WTC11 (cell line): ENCODE data around the gene USB1. TPM values are rescaled to one million over a fixed set of nuclear protein-coding genes. Genes with fewer than 3 reads are reported as not detected.

ENCODE experiments used
- ATAC-seq: fragments of 200-7000 bp; cut with Tn5 transposase; 2 replicates; pipeline ENCODE4 v1.10.0; 2021; ENCODE audit warnings: mild to moderate bottlenecking, moderate library complexity
- CTCF ChIA-PET: fragments of 300-600 bp; sonication (Branson Sonifier 250); formaldehyde crosslinking; loops from one replicate; lab custom pipeline; 2021; ENCODE audit warnings: antibody characterized with exemption; lab: Charles Lee
- POLR2A ChIA-PET: fragments of 350-600 bp; sonication (Branson Sonifier 250); formaldehyde crosslinking; loops from one replicate; lab custom pipeline; 2021; ENCODE audit warnings: antibody characterized with exemption; lab: Charles Lee
- DNase-seq: peaks from one replicate; pipeline ENCODE4 v3.0.0; 2021; ENCODE audit warnings: low spot score
- H3K27ac Mint-ChIP-seq: 2 replicates; pipeline ENCODE4 v1.8.0; 2021; ENCODE audit warnings: mixed read lengths
- H3K27me3 Mint-ChIP-seq: 2 replicates; pipeline ENCODE4 v1.8.0; 2021; ENCODE audit warnings: low read depth, mild to moderate bottlenecking, moderate library complexity, mixed read lengths
- H3K36me3 Mint-ChIP-seq: 2 replicates; pipeline ENCODE4 v1.8.0; 2021; ENCODE audit warnings: mixed read lengths
- H3K4me1 Mint-ChIP-seq: 2 replicates; pipeline ENCODE4 v1.8.0; 2022; ENCODE audit warnings: mixed read lengths
- H3K4me3 Mint-ChIP-seq: 2 replicates; pipeline ENCODE4 v1.8.0; 2021; ENCODE audit warnings: mild to moderate bottlenecking, moderate library complexity, mixed read lengths
- H3K9me3 Mint-ChIP-seq: 2 replicates; pipeline ENCODE4 v1.8.0; 2021; ENCODE audit warnings: mixed read lengths
- ATF1 ChIP-seq: sonication (generic); formaldehyde crosslinking; IDR thresholded peaks from 2 replicates; pipeline ENCODE4 v1.8.1; 2023; ENCODE audit warnings: mild to moderate bottlenecking, moderate library complexity, missing genetic modification reagents
- ELF4 ChIP-seq: sonication (generic); formaldehyde crosslinking; IDR thresholded peaks from 2 replicates; pipeline ENCODE4 v1.8.1; 2022; ENCODE audit warnings: low read depth, mild to moderate bottlenecking, moderate library complexity, missing genetic modification reagents
- ETV6 ChIP-seq: sonication (generic); formaldehyde crosslinking; IDR thresholded peaks from 2 replicates; pipeline ENCODE4 v1.8.1; 2022; ENCODE audit warnings: mild to moderate bottlenecking, missing genetic modification reagents
- FOXJ3 ChIP-seq: sonication (generic); formaldehyde crosslinking; IDR thresholded peaks from 2 replicates; pipeline ENCODE4 v1.9.0; 2021; ENCODE audit warnings: missing genetic modification reagents, mild to moderate bottlenecking, borderline replicate concordance
- FOXK1 ChIP-seq: sonication (generic); formaldehyde crosslinking; IDR thresholded peaks from 2 replicates; pipeline ENCODE4 v1.8.0; 2022; ENCODE audit warnings: mild to moderate bottlenecking, moderate library complexity, missing genetic modification reagents
- HMGA2 ChIP-seq: fragments of 250-450 bp; sonication (Bioruptor Pico); IDR thresholded peaks from 2 replicates; pipeline ENCODE4 v1.4.0; 2021; ENCODE audit warnings: mild to moderate bottlenecking, moderate library complexity
- JAZF1 ChIP-seq: fragments of 250-450 bp; sonication (Bioruptor Pico); IDR thresholded peaks from 2 replicates; pipeline ENCODE4 v1.9.0; 2021; ENCODE audit warnings: moderate library complexity, mild to moderate bottlenecking, inconsistent platforms
- NFYB ChIP-seq: sonication (generic); formaldehyde crosslinking; conservative IDR thresholded peaks from 2 replicates; pipeline ENCODE4 v1.8.0; 2022; ENCODE audit warnings: low read depth, missing genetic modification reagents
- SP1 ChIP-seq: sonication (generic); formaldehyde crosslinking; conservative IDR thresholded peaks from 2 replicates; pipeline ENCODE4 v1.8.1; 2022; ENCODE audit warnings: missing genetic modification reagents
- TP53 ChIP-seq: sonication (generic); formaldehyde crosslinking; IDR thresholded peaks from 2 replicates; pipeline ENCODE4 v1.8.1; 2023; ENCODE audit warnings: mild to moderate bottlenecking, missing genetic modification reagents
- ZNF121 ChIP-seq: sonication (generic); formaldehyde crosslinking; IDR thresholded peaks from 2 replicates; pipeline ENCODE4 v1.8.0; 2023; ENCODE audit warnings: missing genetic modification reagents
- ZNF263 ChIP-seq: sonication (generic); formaldehyde crosslinking; IDR thresholded peaks from 2 replicates; pipeline ENCODE4 v1.8.1; 2022; ENCODE audit warnings: low read depth, mild to moderate bottlenecking, moderate library complexity, missing genetic modification reagents
- ZNF317 ChIP-seq: sonication (generic); formaldehyde crosslinking; IDR thresholded peaks from 2 replicates; pipeline ENCODE4 v1.8.1; 2023; ENCODE audit warnings: low read depth, mild to moderate bottlenecking, moderate library complexity, missing genetic modification reagents, borderline replicate concordance
- total RNA-seq: library from RNA; stranded (reverse); gene quantifications from 3 replicates; pipeline ENCODE4 v1.2.3, GENCODE V29; 2021
- TF ChIP-seq, protein P1 (sequence below): sonication (generic); formaldehyde crosslinking; IDR thresholded peaks from 2 replicates; pipeline ENCODE4 v1.8.0; 2023; ENCODE audit warnings: missing genetic modification reagents, mild to moderate bottlenecking, borderline replicate concordance
- TF ChIP-seq, protein P2 (sequence below): sonication (generic); formaldehyde crosslinking; IDR thresholded peaks from 2 replicates; pipeline ENCODE4 v1.8.1; 2022; ENCODE audit warnings: low read depth, mild to moderate bottlenecking, moderate library complexity, missing genetic modification reagents, borderline replicate concordance
- TF ChIP-seq, protein P3 (sequence below): sonication (generic); formaldehyde crosslinking; IDR thresholded peaks from 2 replicates; pipeline ENCODE4 v1.8.1; 2022; ENCODE audit warnings: mild to moderate bottlenecking, moderate library complexity, missing genetic modification reagents
- TF ChIP-seq, protein P4 (sequence below): sonication (generic); formaldehyde crosslinking; IDR thresholded peaks from 2 replicates; pipeline ENCODE4 v1.8.0; 2023; ENCODE audit warnings: mild to moderate bottlenecking, missing genetic modification reagents

USB1 gene
- total RNA-seq, 1 experiment from 2014 or later: 67.1 TPM

DNA sequence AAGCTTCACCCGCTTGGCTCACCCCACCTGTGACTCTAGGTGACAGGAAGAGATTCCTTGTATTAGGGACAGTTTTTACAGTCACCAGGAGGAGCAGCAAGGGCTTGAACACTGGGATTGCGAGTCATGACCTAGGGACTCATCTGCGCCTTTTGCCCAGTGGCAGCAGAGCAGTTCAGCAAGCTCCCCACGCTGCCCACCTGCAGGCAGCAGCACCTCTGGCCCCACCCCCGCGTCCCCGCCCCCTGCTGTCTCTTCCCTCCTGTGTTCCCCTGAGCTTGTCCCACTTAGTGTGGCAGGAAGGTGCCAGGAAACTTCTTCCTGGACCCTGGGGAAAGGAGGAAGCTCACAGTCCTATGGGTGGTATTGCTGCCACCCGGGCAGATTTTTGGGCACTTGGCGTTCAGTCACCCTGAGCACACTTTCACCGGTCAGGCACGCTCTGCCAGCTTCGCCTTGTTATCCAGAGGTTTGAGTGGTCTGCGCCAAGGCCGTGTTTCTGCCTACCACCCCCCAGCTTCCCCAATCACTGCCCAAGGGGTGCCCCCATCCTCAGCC is 33.0 kb downstream of the USB1 start (continued):
- TF ChIP-seq TP53 (CRISPR knock-in tag) (no peak), NFYB (no peak)
- TF ChIP-seq, protein P1, sequence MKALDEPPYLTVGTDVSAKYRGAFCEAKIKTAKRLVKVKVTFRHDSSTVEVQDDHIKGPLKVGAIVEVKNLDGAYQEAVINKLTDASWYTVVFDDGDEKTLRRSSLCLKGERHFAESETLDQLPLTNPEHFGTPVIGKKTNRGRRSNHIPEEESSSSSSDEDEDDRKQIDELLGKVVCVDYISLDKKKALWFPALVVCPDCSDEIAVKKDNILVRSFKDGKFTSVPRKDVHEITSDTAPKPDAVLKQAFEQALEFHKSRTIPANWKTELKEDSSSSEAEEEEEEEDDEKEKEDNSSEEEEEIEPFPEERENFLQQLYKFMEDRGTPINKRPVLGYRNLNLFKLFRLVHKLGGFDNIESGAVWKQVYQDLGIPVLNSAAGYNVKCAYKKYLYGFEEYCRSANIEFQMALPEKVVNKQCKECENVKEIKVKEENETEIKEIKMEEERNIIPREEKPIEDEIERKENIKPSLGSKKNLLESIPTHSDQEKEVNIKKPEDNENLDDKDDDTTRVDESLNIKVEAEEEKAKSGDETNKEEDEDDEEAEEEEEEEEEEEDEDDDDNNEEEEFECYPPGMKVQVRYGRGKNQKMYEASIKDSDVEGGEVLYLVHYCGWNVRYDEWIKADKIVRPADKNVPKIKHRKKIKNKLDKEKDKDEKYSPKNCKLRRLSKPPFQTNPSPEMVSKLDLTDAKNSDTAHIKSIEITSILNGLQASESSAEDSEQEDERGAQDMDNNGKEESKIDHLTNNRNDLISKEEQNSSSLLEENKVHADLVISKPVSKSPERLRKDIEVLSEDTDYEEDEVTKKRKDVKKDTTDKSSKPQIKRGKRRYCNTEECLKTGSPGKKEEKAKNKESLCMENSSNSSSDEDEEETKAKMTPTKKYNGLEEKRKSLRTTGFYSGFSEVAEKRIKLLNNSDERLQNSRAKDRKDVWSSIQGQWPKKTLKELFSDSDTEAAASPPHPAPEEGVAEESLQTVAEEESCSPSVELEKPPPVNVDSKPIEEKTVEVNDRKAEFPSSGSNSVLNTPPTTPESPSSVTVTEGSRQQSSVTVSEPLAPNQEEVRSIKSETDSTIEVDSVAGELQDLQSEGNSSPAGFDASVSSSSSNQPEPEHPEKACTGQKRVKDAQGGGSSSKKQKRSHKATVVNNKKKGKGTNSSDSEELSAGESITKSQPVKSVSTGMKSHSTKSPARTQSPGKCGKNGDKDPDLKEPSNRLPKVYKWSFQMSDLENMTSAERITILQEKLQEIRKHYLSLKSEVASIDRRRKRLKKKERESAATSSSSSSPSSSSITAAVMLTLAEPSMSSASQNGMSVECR (CRISPR knock-in tag): no peak
- TF ChIP-seq, protein P2, sequence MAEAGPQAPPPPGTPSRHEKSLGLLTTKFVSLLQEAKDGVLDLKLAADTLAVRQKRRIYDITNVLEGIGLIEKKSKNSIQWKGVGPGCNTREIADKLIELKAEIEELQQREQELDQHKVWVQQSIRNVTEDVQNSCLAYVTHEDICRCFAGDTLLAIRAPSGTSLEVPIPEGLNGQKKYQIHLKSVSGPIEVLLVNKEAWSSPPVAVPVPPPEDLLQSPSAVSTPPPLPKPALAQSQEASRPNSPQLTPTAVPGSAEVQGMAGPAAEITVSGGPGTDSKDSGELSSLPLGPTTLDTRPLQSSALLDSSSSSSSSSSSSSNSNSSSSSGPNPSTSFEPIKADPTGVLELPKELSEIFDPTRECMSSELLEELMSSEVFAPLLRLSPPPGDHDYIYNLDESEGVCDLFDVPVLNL (CRISPR knock-in tag): no peak

DNA sequence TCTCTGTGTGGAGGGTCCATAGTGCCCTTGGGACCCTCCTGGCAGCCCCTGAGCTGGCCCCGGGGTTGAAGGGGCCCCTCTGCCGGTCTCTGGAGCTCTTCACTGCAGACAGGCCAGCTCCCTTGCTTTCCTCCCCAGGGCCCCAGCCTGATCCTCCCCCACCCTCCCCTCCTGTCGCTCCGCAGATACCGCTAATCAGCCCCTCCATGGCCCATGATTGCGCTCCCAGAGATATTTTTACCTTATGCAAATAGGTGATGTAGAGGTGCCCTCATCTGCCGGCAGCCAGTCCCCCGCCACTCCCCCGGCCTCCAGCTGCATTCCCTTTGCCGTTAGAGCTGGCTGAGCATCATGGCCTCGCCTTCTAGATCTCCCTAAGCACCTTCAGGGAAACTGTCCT is 33.6 kb downstream of the USB1 start:
- H3K4me1 Mint-ChIP-seq: peaks cover 17% of the 10 kb centered on the region
- TF ChIP-seq ZNF121 (CRISPR knock-in tag): no peak
- TF ChIP-seq, protein P1 (CRISPR knock-in tag): no peak
- no peak for TF ChIP-seq ZNF263
- TF ChIP-seq ATF1 (CRISPR knock-in tag): no peak
- TF ChIP-seq, protein P3, sequence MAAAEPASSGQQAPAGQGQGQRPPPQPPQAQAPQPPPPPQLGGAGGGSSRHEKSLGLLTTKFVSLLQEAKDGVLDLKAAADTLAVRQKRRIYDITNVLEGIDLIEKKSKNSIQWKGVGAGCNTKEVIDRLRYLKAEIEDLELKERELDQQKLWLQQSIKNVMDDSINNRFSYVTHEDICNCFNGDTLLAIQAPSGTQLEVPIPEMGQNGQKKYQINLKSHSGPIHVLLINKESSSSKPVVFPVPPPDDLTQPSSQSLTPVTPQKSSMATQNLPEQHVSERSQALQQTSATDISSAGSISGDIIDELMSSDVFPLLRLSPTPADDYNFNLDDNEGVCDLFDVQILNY (CRISPR knock-in tag): no peak
- TF ChIP-seq, all 79 proteins: peak for 0
- POLR2A ChIA-PET: no interaction called here
- peaks cover 31% of the 10 kb centered on the region for H3K36me3 Mint-ChIP-seq
- ATAC-seq: no peak
- no peak overlapping the region for H3K27ac Mint-ChIP-seq
- DNase-seq: no peak
- no peaks in the 10 kb centered on the region for H3K27me3 Mint-ChIP-seq
- CTCF ChIA-PET: interaction anchor here (0.6 to 2.5 kb wide), 10 partner anchors 11 to 189 kb away, joined by 3 to 24 read pairs (median 4); partner anchors contain the start of gene CFAP20
- H3K9me3 Mint-ChIP-seq: no peaks in the 10 kb centered on the region
- no peak overlapping the region for H3K4me3 Mint-ChIP-seq

DNA sequence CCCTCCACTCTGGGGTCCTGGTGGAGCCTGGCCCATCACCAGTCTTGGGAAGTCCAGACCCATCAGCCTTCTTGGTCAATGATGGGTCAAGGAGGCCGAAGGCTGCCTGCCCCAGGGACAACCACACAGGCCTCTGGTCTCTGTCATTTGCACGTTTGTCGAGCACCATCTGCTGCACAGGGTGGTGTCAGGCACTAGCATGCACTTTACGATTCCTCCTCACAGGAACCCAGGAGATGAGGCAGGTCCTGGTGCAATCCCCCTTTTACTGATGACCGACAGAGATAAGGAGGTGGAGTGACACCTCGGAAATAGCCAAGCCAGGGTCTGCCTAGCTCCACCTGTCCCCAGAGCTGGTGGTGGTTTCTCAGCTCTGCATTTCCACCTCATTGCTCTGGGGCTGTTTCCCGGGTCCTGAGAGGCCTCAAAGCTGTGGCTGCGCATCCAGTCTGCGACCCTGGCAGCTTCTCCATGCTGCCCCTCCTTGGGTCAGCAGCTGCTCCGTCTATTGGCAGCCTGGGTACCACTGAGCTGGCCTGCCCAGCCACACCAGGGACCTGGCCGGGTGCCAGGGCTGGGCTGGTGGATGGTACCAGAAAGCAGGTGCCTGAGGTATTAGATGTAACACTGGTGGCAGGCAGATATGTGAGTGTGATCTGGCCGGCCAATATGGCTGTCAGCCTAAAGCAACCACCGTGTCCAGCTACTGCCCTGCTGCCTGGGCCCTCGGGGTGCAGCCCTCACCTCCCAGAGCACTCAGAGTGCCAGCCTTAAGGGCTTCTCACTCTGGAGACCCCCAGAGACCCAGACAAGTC is 34.4 kb downstream of the USB1 start:
- DNase-seq (no peak), ATAC-seq (no peak)
- no peak overlapping the region for H3K4me3 Mint-ChIP-seq
- no peak overlapping the region for H3K27ac Mint-ChIP-seq
- no peak for TF ChIP-seq FOXK1
- TF ChIP-seq ETV6 (CRISPR knock-in tag): no peak
- no peak for TF ChIP-seq SP1 (CRISPR knock-in tag)
- TF ChIP-seq ZNF317 (CRISPR knock-in tag): no peak
- TF ChIP-seq ELF4: no peak
- TF ChIP-seq ZNF263: no peak
- no peak for TF ChIP-seq HMGA2 (CRISPR knock-in tag)
- no peak for TF ChIP-seq FOXJ3 (CRISPR knock-in tag)
- no peak for TF ChIP-seq JAZF1
- TF ChIP-seq, protein P4, sequence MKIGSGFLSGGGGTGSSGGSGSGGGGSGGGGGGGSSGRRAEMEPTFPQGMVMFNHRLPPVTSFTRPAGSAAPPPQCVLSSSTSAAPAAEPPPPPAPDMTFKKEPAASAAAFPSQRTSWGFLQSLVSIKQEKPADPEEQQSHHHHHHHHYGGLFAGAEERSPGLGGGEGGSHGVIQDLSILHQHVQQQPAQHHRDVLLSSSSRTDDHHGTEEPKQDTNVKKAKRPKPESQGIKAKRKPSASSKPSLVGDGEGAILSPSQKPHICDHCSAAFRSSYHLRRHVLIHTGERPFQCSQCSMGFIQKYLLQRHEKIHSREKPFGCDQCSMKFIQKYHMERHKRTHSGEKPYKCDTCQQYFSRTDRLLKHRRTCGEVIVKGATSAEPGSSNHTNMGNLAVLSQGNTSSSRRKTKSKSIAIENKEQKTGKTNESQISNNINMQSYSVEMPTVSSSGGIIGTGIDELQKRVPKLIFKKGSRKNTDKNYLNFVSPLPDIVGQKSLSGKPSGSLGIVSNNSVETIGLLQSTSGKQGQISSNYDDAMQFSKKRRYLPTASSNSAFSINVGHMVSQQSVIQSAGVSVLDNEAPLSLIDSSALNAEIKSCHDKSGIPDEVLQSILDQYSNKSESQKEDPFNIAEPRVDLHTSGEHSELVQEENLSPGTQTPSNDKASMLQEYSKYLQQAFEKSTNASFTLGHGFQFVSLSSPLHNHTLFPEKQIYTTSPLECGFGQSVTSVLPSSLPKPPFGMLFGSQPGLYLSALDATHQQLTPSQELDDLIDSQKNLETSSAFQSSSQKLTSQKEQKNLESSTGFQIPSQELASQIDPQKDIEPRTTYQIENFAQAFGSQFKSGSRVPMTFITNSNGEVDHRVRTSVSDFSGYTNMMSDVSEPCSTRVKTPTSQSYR: no peak
- peaks cover 14% of the 10 kb centered on the region for H3K4me1 Mint-ChIP-seq
- ChIA-PET CTCF (interaction anchor here (0.6 to 2.5 kb wide), 6 partner anchors 17 to 188 kb away, joined by 3 to 24 read pairs (median 4); partner anchors contain the start of gene CFAP20), POLR2A (no interaction called here)
- H3K36me3 Mint-ChIP-seq: peaks cover 33% of the 10 kb centered on the region
- H3K9me3 Mint-ChIP-seq: no peaks in the 10 kb centered on the region
- H3K27me3 Mint-ChIP-seq: no peaks in the 10 kb centered on the region
